WI38 (cell line): ENCODE measurements around the gene CCR9.
"Not testable (repeated sequence)": the region's sequence is repeated elsewhere in the genome, so short reads cannot be mapped to it uniquely, and the experiment has no call there.

ENCODE experiments used
- H3K4me3 ChIP-seq: 2 replicates; pipeline ENCODE4 v1.5.1; 2011; ENCODE audit warnings: low read depth, mild to moderate bottlenecking, control low read depth, low read length
- CTCF ChIP-seq: IDR thresholded peaks from 2 replicates; pipeline ENCODE4 v1.5.1; 2012; ENCODE audit warnings: low read depth, mild to moderate bottlenecking, control low read depth, low read length

The CCR9 gene

GRCh38 chr3:45848392-45848791, 38.0 kb upstream of the CCR9 start:
- TF ChIP-seq CTCF, result no peak

GRCh38 chr3:45852828-45853227, 33.5 kb upstream of the CCR9 start:
- no peak overlapping the region for H3K4me3 ChIP-seq
- no peak for TF ChIP-seq CTCF

More at GRCh38 chr3:45848392-45848791, 38.0 kb upstream of the CCR9 start:
- no peak overlapping the region for H3K4me3 ChIP-seq

GRCh38 chr3:45856323-45856722, 30.0 kb upstream of the CCR9 start:
- H3K4me3 ChIP-seq, result not testable (repeated sequence)

- not testable (repeated sequence) for H3K4me3 ChIP-seq
Observed at GRCh38 chr3:45857024-45857423, 29.3 kb upstream of the CCR9 start.

- TF ChIP-seq CTCF, result no peak
- no peak overlapping the region for H3K4me3 ChIP-seq
Observed at GRCh38 chr3:45858809-45859543, 27.4 kb upstream of the CCR9 start.

GRCh38 chr3:45860481-45860880, 25.9 kb upstream of the CCR9 start:
- TF ChIP-seq CTCF, result no peak

GRCh38 chr3:45861043-45861719, 25.2 kb upstream of the CCR9 start:
- no peak overlapping the region for H3K4me3 ChIP-seq
- no peak for TF ChIP-seq CTCF

More at GRCh38 chr3:45860481-45860880, 25.9 kb upstream of the CCR9 start:
- H3K4me3 ChIP-seq, result no peak overlapping the region

- H3K4me3 ChIP-seq, result no peak overlapping the region
- no peak for TF ChIP-seq CTCF
Observed at GRCh38 chr3:45864760-45865519, 21.4 kb upstream of the CCR9 start.
